CD1c-positive myeloid dendritic cell (primary cell): Measurements from ENCODE around the gene ABCC5.
A peak's percentile ranks its signal among the peaks of the same experiment; 100 is the strongest.

ENCODE experiments used
- DNase-seq: peaks from one replicate; pipeline ENCODE4 v3.0.0-alpha.2; 2016; ENCODE audit errors: extremely low spot score

Gene ABCC5

GRCh38 chr3:184016169-184016570, 1.5 kb downstream of the ABCC5 start:
- DNase-seq, result no peak

GRCh38 chr3:184015381-184016019, 2.2 kb downstream of the ABCC5 start:
- no peak for DNase-seq

GRCh38 chr3:184011937-184012889, 5.5 kb downstream of the ABCC5 start:
- no peak for DNase-seq

- DNase-seq, result no peak
Measured at GRCh38 chr3:184011230-184011876, 6.3 kb downstream of the ABCC5 start.

GRCh38 chr3:184008161-184008560, 9.5 kb downstream of the ABCC5 start:
- peak; percentile 23 for DNase-seq

GRCh38 chr3:184007143-184007813, 10.4 kb downstream of the ABCC5 start:
- DNase-seq, result peak; percentile 16

- peak; percentile 77 for DNase-seq
Measured at GRCh38 chr3:184005941-184006507, 11.7 kb downstream of the ABCC5 start.

GRCh38 chr3:184004476-184004875, 13.2 kb downstream of the ABCC5 start:
- peak; percentile 52 for DNase-seq

GRCh38 chr3:184003187-184003967, 14.3 kb downstream of the ABCC5 start:
- DNase-seq, result no peak

GRCh38 chr3:184002469-184002868, 15.2 kb downstream of the ABCC5 start:
- no peak for DNase-seq

GRCh38 chr3:184001761-184002160, 15.9 kb downstream of the ABCC5 start:
- no peak for DNase-seq

- no peak for DNase-seq
Measured at GRCh38 chr3:183991403-183991802, 26.3 kb downstream of the ABCC5 start.

GRCh38 chr3:183988216-183988790, 29.4 kb downstream of the ABCC5 start:
- no peak for DNase-seq

GRCh38 chr3:183987000-183987600, 30.6 kb downstream of the ABCC5 start:
- DNase-seq, result no peak

GRCh38 chr3:183984749-183985729, 32.6 kb downstream of the ABCC5 start:
- DNase-seq, result no peak

GRCh38 chr3:183984127-183984740, 33.5 kb downstream of the ABCC5 start:
- DNase-seq, result no peak

GRCh38 chr3:183981990-183982644, 35.6 kb downstream of the ABCC5 start:
- no peak for DNase-seq

- DNase-seq, result no peak
Measured at GRCh38 chr3:183980403-183980802, 37.3 kb downstream of the ABCC5 start.
